AG09319 (cell line): ENCODE data around the gene ITGB2.

Source experiments
- DNase-seq: peaks from one replicate; pipeline ENCODE4 v3.0.0-alpha.2; 2010; ENCODE audit warnings: low read depth; ENCODE audit errors: extremely low read depth
- CTCF ChIP-seq: IDR thresholded peaks from 2 replicates; pipeline ENCODE4 v1.5.1; 2011; ENCODE audit warnings: low read depth, mild to moderate bottlenecking, inconsistent platforms, low read length, moderate library complexity

Gene ITGB2

DNA sequence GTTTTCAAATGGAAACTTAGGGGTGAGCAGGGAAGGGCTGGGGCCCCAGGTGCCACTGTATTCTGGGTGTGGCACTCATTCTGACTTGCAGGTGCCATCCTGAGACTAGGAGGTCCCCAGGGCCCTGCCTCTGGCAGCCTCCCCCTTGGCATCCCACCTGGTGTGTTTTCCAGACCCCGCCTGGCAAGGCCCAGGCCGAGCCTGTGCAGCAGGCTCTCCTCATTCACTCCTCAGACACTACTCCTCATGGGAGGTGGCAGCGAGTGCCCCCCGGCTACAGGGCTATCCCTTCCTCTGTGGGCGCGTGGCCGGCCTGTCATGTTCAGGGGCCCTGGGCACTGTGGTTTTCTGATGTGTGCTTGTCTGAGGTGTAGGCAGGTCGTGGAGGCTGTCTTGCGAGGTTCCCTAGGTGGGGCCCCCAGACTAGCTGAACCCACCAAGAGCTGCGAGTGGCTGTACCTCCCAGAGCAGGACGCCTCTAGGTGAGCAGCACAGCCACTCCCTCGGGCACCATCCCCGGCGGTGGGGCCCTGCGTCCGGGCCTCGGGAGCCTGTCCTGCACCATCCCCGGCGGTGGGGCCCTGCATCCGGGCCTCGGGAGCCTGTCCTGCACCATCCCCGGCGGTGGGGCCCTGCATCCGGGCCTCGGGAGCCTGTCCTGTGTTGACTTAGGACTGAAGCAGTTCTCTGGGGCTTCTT lies 32.4 kb upstream of the ITGB2 start:
- DNase-seq: no peak
- TF ChIP-seq CTCF: no peak

DNA sequence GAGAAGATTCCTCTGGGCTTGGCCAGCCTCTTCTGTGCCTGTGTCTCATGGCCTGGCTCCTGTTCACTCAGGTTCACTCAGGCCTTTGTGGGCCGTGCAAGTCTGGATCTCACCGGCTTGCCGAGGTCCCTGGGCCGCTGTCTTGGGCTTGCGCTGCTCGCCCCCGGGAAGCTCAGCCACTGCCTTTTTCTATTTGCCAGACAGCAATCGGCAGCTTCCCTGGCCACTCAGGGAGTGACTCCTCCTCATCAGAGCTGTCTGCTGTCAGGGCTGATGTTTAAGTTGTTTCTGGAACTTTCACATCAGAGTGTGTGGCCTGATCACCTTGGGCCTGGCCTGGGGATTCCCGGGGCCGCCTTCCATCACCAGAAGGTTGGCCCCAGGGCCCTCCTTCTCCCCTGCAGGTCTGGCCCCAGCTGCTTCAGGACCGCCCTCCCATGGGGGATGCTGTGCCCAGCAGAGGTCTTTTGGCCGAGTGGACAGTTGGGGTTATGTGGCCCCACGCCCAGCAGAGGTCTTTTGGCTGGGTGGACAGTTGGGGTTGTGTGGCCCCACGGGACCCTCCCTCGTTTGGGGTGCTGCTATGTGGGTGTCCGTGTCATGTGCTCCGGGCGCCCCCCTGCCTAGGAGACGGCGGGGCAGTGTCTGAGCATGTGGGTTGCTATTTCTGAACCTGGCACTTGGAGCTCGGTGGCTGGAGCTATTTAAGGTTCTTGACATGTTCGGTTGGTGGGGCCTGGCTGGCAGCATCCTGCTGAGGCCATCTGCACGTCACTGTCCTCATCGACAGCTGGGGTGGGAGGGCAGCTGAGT lies 31.6 kb upstream of the ITGB2 start:
- DNase-seq: no peak
- TF ChIP-seq CTCF: no peak

DNA sequence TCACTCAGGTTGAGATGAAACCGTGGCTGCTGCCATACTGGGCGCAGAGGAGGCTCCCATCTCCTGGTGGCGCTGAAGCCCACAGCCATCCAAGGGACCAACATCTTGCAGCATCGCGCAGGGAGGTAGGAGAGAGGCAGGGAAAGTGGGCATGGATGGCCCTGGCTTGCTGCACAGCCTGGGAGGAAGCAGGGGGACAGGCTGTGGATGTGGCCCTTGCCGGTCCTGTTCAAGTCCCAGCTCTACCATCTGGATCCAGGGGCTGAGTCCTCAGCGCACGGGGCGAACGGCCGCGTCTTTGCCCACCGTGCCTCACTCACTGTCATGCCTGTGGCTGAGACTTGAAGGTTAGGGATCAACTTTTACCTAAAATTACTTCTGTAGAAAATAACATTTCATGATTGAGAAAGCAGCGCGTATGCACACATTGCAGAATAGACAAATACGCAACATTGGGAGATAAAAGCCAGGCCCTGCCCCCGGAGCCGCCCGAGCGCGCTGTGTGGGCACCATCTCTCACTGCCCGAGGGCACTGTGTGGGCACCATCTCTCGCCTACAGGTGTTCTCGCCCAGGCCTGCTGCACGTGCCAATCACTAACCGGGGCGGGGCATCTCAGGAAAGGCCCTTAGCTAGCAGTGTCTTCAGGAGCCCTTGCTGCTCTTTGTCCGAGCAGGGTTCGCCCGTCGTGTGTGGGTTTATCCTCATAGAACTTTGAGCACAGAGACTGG lies 30.7 kb upstream of the ITGB2 start:
- no peak for TF ChIP-seq CTCF
- no peak for DNase-seq

DNA sequence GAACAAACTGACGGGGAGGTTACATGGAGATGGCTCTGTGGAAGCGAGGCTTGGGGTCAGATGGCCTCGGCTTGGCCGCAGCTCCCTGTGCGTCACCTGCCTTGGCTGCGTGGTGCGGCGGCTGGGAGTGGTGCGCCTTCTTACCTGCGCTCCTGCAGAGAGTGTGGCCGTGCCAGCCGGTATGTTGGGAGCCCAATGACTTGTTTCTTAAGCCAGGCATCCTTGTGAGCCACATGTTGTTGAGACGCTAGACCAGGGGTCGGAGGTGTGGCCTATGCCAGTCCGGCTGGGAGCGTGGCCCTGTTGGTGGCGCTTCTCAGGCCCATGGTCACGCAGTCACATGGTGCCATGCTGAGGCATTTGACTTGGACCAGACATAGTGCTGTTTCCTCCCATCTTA lies 29.7 kb upstream of the ITGB2 start:
- no peak for DNase-seq
- TF ChIP-seq CTCF: no peak

DNA sequence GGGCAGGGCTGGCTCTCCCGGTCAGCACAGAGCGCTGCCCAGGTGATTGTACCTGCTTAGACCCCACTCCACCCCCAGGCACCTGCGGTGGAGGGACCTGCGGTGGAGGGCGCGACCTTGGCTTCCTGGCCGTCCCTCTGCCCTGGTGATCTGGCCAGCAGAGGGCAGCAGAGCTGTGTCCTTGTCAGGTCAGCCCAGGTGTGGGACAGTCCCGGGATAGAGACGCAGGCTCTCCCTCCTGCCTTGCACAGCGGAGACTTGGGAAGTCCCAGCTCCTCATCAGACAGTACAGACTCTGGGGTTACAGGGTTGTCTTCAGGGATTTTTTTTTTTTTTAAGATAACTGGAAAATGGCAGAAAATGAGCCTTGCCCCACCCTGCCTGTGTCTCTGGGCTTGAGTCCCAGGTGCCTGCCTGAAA lies 29.1 kb upstream of the ITGB2 start:
- peak; percentile 89 for TF ChIP-seq CTCF
- no peak for DNase-seq

DNA sequence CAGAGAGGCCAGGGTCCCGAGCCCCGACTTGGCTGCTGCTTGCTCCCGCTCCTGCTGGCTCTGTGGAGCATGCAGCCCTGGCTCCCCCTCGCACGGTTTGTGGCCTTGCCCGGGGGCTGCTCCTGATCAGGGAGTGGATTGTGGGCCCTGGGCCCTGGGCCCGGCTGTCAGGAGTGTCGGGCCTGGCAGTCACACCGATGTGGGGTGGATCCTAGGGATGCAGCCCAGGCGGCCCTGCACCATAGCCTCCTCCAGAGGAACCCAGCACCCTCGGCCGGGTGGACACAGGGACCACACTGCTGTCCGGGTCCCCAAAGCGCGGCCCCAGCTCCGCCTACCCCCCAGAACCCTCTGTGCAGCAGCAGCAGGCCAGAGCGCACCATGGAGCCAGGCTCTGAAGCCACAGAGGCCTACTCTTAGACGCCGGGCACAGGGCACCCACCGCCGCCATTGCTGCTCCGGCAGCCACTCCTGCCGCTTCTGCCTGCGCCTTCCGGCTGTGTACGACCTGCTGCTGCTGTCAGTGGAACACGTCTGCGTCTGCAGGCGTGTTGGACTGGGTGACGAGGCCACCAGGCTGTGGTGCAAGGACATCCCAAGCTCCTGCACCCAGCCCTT lies 28.6 kb upstream of the ITGB2 start:
- DNase-seq: no peak
- TF ChIP-seq CTCF: no peak
